Mesodermal cell (in vitro differentiated cells): Measurements from ENCODE around the gene DHX8.
"Not testable (repeated sequence)": the region's sequence is repeated elsewhere in the genome, so short reads cannot be mapped to it uniquely, and the experiment has no call there.

Source experiments
- H3K27ac ChIP-seq: 2 replicates; pipeline ENCODE4 v1.7.0; 2013; ENCODE audit warnings: mild to moderate bottlenecking, low read depth, low read length, moderate library complexity; ENCODE audit not compliant: severe bottlenecking
- H3K36me3 ChIP-seq: 2 replicates; pipeline ENCODE4 v1.7.1; 2013; ENCODE audit warnings: mild to moderate bottlenecking, low read length, moderate library complexity; ENCODE audit not compliant: control insufficient read depth, insufficient read depth
- H3K4me1 ChIP-seq: one replicate; pipeline ENCODE4 v1.7.1; 2013; ENCODE audit warnings: mild to moderate bottlenecking, low read length; ENCODE audit not compliant: insufficient read depth, control insufficient read depth, poor library complexity, severe bottlenecking
- H3K4me3 ChIP-seq: 2 replicates; pipeline ENCODE4 v1.7.0; 2013; ENCODE audit warnings: low read length, control low read depth, mild to moderate bottlenecking; ENCODE audit not compliant: insufficient read depth, poor library complexity, severe bottlenecking; ENCODE audit errors: extremely low read depth
- H3K9me3 ChIP-seq: 2 replicates; pipeline ENCODE4 v1.7.1; 2013; ENCODE audit warnings: mild to moderate bottlenecking, low read length, moderate library complexity; ENCODE audit not compliant: control insufficient read depth
- WGBS, 2 experiments: methylation state at CpG; one replicate each; pipeline ENCODE4 v1.1.5; 2013; ENCODE audit warnings: missing lambda C conversion rate in 2 of 2; ENCODE audit not compliant: insufficient coverage in 2 of 2; 5-methylcytosine and 5-hydroxymethylcytosine counted together

The DHX8 gene

DNA sequence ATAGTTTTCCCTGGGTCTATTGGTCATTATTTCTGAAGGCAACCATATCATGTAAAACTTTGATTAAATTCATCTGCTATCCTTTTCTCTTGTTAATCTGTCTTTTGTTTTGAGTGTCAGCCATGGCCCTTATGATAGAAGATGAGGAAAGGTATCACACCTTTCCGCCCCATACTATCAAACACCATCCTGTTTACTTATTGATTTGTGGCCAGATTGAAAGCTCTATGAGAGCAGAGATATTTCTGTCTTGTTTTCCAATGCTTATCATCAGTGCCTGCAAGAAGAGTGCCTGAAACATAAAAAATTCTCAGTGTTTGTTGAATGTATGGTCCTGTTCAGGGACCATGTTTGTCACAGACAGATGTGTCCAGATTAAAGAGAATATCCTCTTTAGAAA lies 22.6 kb upstream of the DHX8 start:
- Histone ChIP-seq H3K9me3 (no peaks in the 10 kb centered on the region), H3K4me3 (no peak overlapping the region), H3K27ac (no peak overlapping the region), H3K36me3 (no peaks in the 10 kb centered on the region), H3K4me1 (no peaks in the 10 kb centered on the region)
- WGBS, 2 experiments = no CpG with 5 or more reads among the region's 1 CpG

DNA sequence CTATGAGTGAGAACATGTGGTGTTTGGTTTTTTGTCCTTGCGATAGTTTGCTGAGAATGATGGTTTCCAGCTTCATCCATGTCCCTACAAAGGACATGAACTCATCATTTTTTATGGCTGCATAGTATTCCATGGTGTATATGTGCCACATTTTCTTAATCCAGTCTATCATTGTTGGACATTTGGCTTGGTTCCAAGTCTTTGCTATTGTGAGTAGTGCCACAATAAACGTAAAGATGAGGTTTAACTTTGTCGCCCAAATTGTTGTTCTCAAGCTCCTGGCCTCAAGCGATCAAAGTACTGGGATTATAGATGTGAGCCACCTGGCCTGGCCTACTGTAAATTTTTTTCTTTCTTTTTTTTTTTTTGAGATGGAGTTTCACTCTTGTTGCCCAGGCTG lies 21.2 kb upstream of the DHX8 start:
- H3K4me3 ChIP-seq, H3K27ac ChIP-seq, H3K36me3 ChIP-seq, H3K4me1 ChIP-seq, H3K9me3 ChIP-seq: not testable (repeated sequence)
- 93 to 100% methylated on average over 1 to 3 of the region's 4 CpGs for WGBS, 2 experiments

DNA sequence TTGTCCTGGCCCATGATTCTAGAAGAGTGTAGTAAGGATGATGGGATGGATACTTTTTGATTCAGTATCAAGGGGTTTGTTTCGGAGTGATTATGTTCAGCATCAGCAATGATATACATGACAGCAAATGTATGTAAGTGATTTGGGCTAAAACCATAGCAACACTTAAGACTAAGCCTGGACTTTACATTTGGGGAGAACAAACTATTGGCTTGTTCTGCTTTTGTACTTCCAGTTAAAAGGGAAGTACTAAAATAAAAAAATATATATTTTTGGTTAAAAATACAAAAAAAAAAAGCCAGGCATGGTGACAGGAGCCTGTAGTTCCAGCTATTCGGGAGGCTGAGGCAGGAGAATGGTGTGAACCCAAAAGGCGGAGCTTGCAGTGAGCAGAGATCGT lies 20.5 kb upstream of the DHX8 start:
- 92% methylated on average over 2 of the region's 4 CpGs; no CpG with 5 or more reads in 1 of the 2 experiments for WGBS, 2 experiments
- Histone ChIP-seq H3K9me3 (no peaks in the 10 kb centered on the region), H3K27ac (no peak overlapping the region), H3K4me3 (no peak overlapping the region), H3K4me1 (peaks cover 5% of the 10 kb centered on the region), H3K36me3 (no peaks in the 10 kb centered on the region)

- 88% methylated on average over 1 of the region's 1 CpG; no CpG with 5 or more reads in 1 of the 2 experiments for WGBS, 2 experiments
- peaks cover 12% of the 10 kb centered on the region for H3K4me1 ChIP-seq
- H3K4me3 ChIP-seq = no peak overlapping the region
- H3K27ac ChIP-seq = no peak overlapping the region
- no peaks in the 10 kb centered on the region for H3K36me3 ChIP-seq
- no peaks in the 10 kb centered on the region for H3K9me3 ChIP-seq
Observed at GRCh38 chr17:43464046-43464445, 19.7 kb upstream of the DHX8 start.

GRCh38 chr17:43465049-43465448 lies 18.7 kb upstream of the DHX8 start:
- H3K9me3 ChIP-seq = no peaks in the 10 kb centered on the region
- H3K36me3 ChIP-seq = no peaks in the 10 kb centered on the region
- no peak overlapping the region for H3K4me3 ChIP-seq
- WGBS, 2 experiments = 81 to 89% methylated on average over 6 to 9 of the region's 9 CpGs
- peaks cover 12% of the 10 kb centered on the region for H3K4me1 ChIP-seq
- no peak overlapping the region for H3K27ac ChIP-seq

GRCh38 chr17:43467981-43468581 lies 15.7 kb upstream of the DHX8 start:
- no peaks in the 10 kb centered on the region for H3K9me3 ChIP-seq
- H3K4me1 ChIP-seq = peaks cover 12% of the 10 kb centered on the region
- no peaks in the 10 kb centered on the region for H3K36me3 ChIP-seq
- H3K4me3 ChIP-seq = no peak overlapping the region
- WGBS, 2 experiments = 86 to 91% methylated on average over 7 of the region's 9 CpGs
- peak overlapping the region; percentile 67 for H3K27ac ChIP-seq

- H3K36me3 ChIP-seq = no peaks in the 10 kb centered on the region
- WGBS, 2 experiments = 77 to 96% methylated on average over 3 of the region's 4 CpGs
- no peak overlapping the region for H3K4me3 ChIP-seq
- H3K27ac ChIP-seq = peak overlapping the region; percentile 67
- no peaks in the 10 kb centered on the region for H3K9me3 ChIP-seq
- peaks cover 12% of the 10 kb centered on the region for H3K4me1 ChIP-seq
Observed at GRCh38 chr17:43468691-43469139, 15.1 kb upstream of the DHX8 start.

DNA sequence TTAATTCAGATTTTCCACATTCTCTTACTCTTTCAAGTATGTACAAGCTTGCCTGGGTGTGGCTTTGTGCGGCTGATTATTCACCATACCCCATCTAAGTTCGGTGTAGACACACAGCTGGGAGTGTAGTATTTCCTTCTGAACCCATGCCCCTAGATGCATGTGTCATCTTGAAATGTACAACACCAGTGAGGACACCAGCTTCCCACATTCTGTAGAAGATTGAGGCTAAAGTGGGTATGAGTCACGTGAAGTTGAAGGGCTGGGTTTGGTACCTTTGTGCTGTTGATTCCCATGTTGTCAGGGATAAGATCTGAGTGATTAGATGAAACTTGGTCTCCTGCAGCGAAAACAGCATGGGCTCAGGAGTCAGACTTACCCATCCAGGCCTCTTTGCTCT lies 14.6 kb upstream of the DHX8 start:
- H3K4me3 ChIP-seq = no peak overlapping the region
- WGBS, 2 experiments = 91 to 100% methylated on average over 1 to 4 of the region's 4 CpGs
- peak overlapping the region; percentile 67 for H3K27ac ChIP-seq

DNA sequence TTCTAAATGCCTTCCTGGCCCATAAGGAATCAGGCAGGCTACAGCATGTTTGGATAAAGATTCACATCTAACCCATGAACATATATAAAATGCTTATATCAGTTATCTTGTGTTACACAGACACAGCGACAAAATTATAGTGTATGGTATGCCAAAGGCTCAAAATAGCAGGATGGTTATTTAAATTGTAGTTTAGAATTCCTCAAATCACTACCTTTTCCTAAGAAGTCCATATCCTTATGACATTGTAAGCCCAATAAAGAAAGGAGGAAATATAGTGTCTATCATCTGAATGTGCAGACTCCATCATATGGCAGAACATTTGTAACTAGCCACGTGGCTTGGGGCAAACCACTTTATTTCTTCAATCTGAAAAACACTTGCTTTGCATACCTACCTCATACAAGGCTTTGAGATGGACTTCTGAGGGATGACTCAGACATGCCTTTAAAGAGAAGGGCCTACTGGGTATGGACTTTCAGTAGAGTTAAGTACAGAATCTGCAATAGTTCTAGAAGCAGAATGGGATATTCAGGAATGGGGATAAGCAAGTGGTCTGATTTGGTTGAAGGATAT lies 12.1 kb upstream of the DHX8 start:
- Histone ChIP-seq H3K27ac (no peak overlapping the region), H3K4me1 (peaks cover 12% of the 10 kb centered on the region), H3K36me3 (no peaks in the 10 kb centered on the region), H3K9me3 (no peaks in the 10 kb centered on the region), H3K4me3 (no peak overlapping the region)
- 50% methylated on average over 1 of the region's 2 CpGs; no CpG with 5 or more reads in 1 of the 2 experiments for whole genome bisulfite sequencing, 2 experiments

More for the DNA sequence above, 14.6 kb upstream of the DHX8 start:
- no peaks in the 10 kb centered on the region for H3K9me3 ChIP-seq
- H3K4me1 ChIP-seq = peaks cover 12% of the 10 kb centered on the region
- no peaks in the 10 kb centered on the region for H3K36me3 ChIP-seq

DNA sequence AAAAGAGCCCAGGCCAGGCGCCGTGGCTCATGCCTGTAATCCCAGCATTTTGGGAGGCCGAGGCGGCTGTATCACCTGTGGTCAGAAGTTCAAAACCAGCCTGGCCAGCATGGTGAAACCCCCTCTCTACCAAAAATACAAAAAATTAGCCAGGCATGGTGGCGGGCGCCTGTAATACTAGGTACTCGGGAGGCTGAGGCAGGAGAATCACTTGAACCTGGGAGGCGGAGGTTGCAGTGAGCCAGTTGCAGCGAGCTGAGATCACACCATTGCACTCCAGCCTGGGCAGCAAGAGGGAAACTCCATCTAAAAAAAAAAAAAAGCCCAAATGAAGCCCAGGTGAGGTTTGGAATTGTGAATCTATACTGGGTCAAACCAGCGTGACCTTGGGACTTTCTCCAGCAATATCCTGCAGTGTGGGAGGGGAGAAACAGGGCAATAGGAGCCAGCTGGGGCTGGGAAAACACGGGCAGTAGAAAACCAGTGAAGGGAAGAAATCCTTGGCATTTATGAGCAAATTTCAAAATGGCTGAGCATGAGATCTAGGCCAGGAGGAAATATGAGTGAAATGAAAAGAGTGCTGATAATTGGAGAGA lies 8.2 kb upstream of the DHX8 start:
- Histone ChIP-seq H3K4me1 (peaks cover 6% of the 10 kb centered on the region), H3K36me3 (no peaks in the 10 kb centered on the region), H3K27ac (no peak overlapping the region), H3K9me3 (no peaks in the 10 kb centered on the region), H3K4me3 (no peak overlapping the region)
- 90 to 99% methylated on average over 7 to 9 of the region's 11 CpGs for WGBS, 2 experiments

GRCh38 chr17:43476306-43476705 lies 7.5 kb upstream of the DHX8 start:
- H3K4me3 ChIP-seq, H3K36me3 ChIP-seq, H3K27ac ChIP-seq, H3K4me1 ChIP-seq, H3K9me3 ChIP-seq: not testable (repeated sequence)
- 87 to 95% methylated on average over 6 to 8 of the region's 9 CpGs for WGBS, 2 experiments
